CD4-positive, alpha-beta T cell treated with Interleukin-6 at 100 ng/mL for 8 hours (primary cell): ENCODE measurements around the gene SAMD7.

Experiments
- DNase-seq: peaks from one replicate; pipeline ENCODE4 v3.0.0-alpha.2; 2020; ENCODE audit warnings: mixed read lengths, low spot score

Gene SAMD7

DNA sequence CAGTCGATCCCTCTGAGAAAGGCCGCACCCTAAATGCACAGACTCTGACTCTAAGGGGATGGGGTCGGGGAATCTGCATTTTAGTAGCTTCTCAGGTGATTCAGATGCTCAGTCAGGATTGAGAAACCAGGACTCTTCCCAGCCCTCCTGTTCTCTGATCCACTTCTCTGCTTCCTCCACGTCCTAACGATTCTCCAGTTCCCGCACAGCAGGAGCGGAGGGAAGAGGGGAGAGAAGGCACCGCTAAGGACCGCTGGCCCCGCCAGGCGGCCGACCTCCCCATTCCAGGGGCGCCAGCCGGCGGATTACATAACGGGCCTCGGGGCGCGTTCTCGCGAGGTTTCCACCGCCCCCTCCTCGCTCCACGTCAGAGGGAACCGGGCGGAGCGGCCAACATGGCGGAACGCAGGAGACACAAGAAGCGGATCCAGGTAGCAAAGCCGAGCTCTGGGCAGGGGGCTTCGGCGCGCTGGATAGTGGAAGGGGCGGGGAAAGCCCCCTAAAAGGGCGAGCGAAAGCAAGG is 55.1 kb downstream of the SAMD7 start, which contains the start of gene SEC62:
Gene SEC62 (plus strand): TSS at position 380 of the 523 bp plus-strand sequence. CDS start 16 bp downstream, at position 396.
- DNase-seq: peak; percentile 93

DNA sequence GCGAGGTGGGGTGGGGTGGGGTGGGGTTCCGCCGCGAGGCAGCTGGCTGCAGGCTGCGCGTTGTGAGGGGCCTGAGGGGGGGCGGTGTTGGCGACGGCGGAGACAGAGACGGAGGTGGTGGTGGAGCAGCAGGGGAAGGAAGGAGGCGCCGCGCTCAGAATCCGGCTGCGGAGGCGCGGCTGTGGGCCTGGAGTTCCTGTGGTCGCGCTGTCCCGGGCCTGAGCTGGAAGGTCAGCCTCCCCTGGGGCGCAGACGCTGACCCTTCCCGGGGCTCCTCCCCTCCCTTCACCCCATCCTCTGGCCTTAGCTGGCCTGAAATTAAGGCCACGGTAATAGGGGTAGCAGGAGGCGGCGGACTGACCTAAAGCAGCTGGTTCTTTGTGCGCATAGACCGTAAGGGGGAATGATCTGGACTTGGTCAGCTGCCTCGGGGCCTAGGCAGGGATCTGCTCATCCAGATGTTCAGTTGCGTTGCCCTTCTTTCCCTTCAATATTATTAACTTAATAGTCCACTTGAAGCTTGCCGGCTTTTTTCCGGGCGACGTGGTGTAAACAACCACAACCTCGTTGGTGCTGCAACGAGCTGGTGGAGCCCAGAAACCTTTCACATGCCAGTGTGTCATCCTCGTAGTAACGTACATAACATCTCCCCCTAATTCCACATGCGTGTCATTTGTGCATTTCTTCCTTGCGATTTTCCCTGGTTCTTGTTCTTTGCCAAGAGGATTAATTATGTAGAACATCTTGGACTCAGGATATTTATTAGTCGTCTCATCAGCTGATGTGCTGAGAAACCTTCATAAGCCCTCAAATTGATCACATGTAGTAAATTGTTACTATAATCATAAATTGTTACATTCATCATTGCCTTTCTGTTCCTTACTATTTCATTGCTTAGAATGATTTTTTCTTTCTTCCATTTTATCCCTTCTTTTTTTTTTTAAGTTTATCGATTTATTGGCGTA is 55.9 kb downstream of the SAMD7 start:
- peak; percentile 18 for DNase-seq

DNA sequence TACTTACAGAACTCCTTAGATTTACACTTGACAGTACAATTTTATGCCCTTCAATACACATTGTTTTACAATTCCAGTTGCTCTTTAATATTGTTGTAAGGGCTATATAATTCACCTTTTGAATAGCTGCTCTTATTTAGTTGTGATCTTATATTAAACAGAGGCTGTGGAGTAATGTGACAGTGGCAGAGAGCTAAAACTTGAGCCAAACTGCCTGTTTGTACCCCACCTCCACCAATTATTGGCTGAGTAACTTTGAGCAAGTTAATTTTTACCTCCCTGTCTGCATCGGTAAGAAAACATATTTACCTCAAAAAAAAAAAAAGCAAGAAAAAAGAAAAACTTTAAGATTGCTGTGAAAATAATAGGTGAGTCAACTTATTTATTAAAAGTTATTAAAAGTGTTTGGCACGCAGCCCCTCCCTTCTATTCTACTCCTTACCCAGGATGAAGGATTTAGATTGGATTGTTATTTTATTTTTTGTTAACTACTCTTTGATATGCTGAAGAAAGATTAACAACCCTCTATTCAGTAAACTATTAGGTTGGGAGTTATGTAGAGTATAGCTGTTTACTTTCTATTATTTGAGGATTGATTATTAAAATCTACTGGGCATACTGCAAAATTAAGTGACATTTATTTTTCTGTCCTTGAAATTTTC is 57.0 kb downstream of the SAMD7 start:
- DNase-seq: no peak

DNA sequence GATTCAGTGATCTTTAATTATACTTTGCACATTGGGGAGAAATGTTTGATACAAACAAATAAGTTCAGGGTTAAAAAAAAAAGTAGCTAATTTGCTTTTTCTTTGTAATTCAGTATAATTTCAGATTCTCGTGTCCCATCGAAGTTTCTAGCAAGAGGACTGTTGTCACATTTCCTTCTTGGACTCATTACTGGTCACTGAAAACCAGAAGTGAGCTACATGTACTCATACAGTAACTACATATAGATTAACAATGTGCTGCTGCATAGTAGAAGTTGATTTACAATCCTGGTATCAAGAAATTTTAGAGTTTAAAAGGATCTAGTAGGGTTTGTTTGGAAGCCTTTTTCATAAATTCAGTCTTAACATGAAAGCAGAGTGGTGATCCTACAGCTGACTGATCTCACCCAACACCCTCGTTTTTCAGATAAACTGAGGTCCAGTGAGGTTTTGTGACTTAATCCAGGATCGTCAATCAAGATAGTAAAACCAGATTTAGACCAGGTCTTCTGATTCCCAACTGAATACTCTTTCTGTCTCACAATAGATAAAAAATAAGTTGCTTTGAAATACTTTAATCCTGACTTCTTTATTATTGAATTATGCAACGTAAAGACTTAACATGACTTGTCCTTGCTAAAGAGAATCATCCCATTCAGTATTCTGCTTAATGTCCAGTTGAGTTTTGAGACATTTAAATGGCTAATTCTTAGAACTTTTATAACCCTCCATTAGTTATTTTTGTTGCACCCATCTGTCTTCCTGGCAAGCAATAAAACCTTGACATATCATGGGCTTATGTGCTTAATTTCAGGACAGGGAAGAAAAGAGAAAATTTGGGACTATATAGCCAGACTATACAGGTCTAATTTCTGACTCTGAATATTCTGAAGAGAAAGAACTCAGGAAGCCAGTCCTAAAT is 58.1 kb downstream of the SAMD7 start:
- no peak for DNase-seq

DNA sequence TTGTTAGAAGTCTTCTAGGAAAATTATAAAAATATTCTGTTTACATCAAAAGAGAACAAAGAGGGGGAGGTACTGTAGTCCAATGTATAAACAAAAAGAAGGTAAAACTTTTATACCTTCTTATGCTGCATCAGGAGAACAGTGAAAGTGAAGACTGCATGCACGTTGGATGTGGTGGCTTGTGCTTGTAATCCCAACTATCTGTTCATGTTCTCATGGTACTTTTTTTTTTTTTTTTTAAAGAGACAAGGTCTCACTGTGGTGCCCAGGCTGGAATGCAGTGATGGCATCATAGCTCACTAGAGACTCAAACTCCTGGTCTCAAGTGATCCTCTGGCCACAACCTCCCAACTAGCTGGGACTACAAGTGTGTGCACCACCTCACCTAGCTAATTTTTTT is 59.5 kb downstream of the SAMD7 start:
- no peak for DNase-seq

DNA sequence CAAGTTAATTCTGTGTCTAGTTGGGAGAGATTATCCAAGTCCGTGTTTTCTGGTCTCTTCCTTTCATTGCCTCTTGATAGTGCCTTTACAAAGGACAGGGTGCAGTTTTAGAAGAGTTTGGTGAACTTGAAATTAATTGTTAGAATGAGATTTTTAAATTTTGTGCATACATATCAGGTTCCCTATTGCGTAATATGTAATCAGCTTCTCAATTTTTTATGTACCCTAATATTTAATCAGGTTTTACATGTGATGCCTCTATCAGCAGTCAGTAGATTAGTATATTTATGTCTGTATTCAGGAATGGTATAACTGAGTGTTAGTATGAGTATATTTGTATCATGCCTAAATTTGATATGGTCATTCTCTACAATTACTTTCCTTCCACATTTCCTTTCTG is 60.1 kb downstream of the SAMD7 start:
- no peak for DNase-seq

DNA sequence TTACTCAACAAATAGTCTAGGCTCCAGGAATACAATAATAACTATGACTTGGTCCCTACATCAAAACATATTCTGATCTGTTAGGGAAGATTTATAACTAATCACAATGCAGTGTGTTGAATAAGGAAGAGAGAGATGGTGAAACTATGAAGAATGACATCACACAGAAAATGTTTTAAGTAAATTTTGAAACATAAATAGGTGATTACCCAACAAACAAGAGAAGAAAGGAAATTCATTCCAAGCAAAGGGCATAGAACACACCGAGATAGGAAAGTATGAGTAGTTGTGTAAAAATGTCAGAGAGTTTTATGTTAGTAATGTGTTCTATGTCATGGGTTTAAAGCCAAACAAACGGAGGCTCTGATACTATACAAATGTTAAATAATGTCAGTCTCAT is 68.7 kb downstream of the SAMD7 start:
- DNase-seq: no peak

DNA sequence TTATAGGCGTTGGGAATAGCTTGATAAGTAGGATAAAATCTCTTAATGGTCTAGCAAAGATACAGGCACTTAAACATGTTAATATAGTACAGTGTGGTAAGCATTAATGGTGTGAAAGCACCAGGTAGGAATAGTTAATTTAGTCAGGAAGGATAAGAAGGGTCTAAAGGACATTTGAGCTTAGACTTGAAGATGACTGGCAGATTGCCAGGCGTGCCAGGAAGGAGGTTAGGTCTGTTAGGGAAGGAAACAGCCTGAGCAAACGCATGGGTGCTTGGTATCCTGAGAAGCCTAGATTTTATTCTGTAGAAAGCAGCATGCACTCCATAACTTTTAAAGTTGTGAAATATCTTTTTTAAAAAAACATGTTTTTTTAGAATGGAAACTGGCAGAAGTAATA is 72.9 kb downstream of the SAMD7 start:
- no peak for DNase-seq
